Stimulated activated CD8-positive, alpha-beta memory T cell treated with anti-CD3 and anti-CD28 coated beads, Interleukin-2, amount 100 ng/mL, for 48 hours (primary cell): Measurements from ENCODE around the gene GPC6.
"Not testable (repeated sequence)": the region's sequence is repeated elsewhere in the genome, so short reads cannot be mapped to it uniquely, and the experiment has no call there.

Source experiments
- DNase-seq, 2 donors: peaks; one replicate each; pipeline ENCODE4 v3.0.0-alpha.2; 2020; ENCODE audit warnings: low read depth in 2 of 2

GPC6 gene

GRCh38 chr13:93226623-93227279 is at the start of gene GPC6:
Gene GPC6, plus strand, starts transcription at chr13:93226807.
- no peak for DNase-seq

GRCh38 chr13:93180356-93180969 is 46.1 kb upstream of the GPC6 start:
- no peak for DNase-seq

DNA sequence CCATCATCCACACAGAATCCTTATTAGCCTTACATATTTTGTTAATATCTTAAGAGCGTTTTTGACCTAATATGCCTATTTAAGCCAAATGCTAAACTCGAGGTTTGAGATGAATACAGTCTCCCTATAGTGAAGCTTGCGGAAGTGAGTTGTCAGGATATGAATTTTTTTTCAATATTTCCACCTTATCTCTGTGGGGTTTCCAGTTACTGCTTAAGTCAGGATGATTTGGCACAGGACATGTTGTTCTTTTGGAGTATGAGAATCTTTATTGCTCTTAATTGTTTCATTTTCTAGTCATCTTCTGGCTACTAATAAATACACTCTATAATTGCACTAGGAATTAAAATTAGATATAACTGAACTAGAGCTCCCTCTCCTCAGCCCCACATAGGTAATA is 44.2 kb upstream of the GPC6 start:
- no peak for DNase-seq

GRCh38 chr13:93183302-93183701 is 43.3 kb upstream of the GPC6 start:
- no peak for DNase-seq

GRCh38 chr13:93190006-93190405 is 36.6 kb upstream of the GPC6 start:
- no peak for DNase-seq

- no peak for DNase-seq
Measured at GRCh38 chr13:93193682-93194081, 32.9 kb upstream of the GPC6 start.

DNA sequence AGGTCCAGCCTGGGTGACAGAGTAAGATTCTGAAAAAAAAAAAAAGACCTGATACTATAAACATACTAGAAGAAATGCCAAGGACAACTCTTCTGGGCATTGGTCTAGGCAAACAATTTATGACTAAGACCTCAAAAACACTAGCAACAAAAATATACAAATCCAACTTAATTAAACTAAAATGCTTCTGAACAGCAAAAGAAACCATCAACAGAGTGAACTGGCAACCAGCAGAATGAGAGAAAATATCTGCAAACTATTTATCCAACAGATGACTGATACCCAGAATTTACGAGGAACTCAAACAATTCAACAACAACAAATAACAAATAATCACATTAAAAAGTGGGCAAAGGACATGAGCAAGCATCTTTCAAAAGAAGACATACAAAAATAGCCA is 26.8 kb upstream of the GPC6 start:
- DNase-seq, result no peak

- no peak for DNase-seq
Measured at GRCh38 chr13:93200626-93201025, 26.0 kb upstream of the GPC6 start.

DNA sequence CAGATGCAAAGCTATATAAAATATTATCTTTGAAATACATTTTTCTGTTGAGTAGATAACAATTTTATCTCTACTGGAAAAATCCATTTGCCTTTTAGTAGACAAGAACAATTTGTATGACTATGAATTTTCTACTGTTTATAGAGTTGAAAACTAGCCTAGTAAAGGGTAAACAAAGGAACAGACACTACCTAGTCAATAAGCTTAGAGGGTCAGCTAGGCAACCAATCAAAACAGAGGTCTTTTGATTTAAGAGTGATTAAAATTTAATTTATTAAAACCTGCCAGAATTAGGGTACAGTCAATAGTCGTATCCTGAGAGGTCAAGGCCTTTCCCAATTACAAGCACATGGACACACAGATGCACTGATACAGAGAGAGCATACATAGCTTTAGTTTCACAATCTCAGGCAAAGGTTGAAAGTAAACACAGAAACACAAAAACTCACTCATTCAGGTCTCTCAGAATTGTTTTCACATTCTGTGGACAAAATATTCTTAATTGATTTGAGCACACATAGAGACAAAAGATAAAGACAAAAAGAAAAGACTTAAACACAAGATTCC is 24.5 kb upstream of the GPC6 start:
- no peak for DNase-seq

DNA sequence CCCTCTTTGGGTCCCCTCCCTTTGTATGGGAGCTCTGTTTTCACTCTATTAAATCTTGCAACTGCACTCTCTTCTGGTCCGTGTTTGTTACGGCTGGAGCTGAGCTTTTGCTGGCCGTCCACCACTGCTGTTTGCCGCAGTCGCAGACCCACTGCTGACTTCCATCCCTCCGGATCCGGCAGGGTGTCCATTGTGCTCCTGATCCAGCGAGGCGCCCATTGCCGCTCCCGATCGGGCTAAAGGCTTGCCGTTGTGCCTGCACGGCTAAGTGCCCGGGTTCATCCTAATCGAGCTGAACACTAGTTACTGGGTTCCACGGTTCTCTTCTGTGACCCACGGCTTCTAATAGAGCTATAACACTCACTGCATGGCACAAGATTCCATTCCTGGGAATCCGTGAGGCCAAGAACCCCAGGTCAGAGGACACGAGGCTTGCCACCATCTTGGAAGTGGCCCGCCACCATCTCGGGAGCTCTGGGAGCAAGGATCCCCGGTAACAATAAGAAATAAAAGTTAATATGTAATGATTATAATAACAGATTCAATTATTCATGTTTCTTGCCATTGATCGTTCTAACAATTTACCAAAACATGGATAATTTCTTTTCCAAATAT is 19.7 kb upstream of the GPC6 start:
- DNase-seq, result not testable (repeated sequence)

- DNase-seq, result no peak
Measured at GRCh38 chr13:93216122-93216521, 10.5 kb upstream of the GPC6 start.

DNA sequence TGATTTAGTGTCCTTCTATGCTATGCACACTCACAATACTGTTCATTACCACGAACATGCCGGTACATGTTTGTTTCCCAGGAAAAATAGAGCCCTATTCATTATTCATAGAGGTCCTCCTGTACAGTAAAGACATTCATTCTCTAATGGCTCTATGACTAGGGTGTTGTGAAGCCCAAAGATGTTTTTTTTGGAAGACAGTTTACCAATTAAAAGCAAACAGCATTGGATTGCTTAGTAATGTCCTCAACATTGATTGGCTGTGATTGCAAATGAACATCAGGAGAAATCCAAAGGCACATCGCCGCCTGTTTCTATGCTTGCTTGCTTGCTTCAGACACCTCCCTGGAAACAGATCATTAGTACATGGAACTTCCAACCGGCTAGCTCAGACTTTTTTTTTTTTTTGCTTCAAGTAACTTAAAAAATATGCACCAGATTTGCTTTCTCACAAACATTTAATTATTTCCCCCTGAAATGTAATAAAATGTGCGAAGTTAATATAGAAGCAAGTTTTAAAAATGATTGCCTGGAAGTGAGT is 8.8 kb upstream of the GPC6 start:
- DNase-seq, result no peak

GRCh38 chr13:93218583-93218982 is 8.0 kb upstream of the GPC6 start:
- no peak for DNase-seq

DNA sequence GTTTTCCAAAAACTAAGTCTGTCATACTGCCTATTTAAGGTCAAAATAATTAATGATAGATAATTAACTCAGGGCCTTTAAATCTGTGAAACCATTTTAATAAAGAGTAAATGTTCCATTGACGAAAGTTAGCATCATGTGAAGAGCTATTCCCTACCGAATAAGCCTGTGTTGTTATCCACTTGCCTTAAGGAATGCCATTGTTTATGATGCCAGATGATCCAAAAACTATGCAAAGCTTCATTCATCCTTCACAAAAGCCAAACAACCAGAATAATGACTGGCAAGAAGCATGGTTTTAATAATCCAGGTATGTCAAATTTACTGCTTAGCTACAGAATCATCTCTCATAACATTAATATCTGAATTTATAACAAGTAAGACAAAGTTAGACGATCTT is 6.5 kb upstream of the GPC6 start:
- DNase-seq, result no peak

GRCh38 chr13:93222976-93223375 is 3.6 kb upstream of the GPC6 start:
- no peak for DNase-seq

DNA sequence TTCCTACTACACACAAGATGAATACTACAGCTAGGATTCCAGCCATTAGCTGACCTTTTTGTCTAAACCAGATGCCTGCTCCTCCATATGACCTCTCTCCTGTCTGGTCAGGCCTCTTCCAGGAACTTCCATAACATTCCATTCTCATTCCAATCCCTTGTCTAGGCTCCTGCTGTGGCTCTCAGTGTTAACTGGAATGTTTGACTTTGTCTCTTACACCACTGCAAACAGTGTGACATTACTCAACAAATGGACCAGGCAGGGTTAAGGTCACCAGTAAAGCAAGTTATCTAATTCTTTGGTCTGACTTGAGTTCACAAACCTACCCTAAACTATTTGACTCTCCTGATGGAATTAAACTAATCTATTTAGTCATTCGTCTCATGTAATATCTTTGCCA is 2.1 kb upstream of the GPC6 start:
- no peak for DNase-seq

DNA sequence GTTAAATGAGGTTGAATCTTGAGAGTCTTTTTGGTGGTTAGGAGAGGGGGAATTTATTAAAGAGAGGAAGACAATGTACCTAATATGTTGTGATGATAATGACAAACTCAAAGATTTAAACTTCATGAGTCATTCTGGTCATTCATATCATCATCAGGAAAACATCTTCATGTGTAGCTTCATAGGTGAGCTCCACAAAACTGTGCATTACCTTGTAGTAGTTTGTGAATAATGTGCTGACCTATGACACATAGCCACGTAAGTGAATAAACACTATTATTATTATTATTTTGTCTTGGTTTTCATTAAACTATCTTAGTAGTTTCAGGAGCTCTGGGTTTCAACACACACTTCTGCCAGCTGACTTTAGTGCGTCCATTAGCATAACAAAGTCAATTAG is 997 bp upstream of the GPC6 start:
- DNase-seq, result no peak

DNA sequence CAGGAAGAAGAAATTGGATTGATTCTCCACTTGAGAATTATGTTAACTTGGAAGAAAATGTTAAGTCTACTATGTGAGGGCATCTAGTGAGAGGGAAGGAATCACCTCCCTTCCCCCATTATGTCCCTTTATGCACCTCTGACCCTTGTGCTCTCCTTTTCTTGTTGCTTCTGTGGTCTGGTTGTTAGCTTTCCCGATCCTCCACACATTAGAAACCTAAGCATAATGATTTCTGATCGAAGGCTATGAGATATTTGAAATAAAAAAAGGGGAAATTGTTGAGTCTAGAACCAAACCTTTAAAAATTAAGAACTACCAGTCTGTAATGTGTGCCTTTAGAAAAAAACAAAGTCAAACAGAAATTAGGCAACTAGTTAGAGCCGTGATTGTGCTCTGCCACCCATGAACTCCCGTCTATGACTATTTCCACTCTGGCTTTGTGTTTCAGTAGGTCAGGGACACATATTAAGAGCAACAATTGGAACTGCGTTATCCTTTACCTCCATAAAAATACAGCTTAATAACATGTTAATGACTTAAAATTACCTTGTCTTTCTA is 463 bp upstream of the GPC6 start:
- DNase-seq, result no peak

GRCh38 chr13:93227280-93227877 is 772 bp downstream of the GPC6 start:
- no peak for DNase-seq

DNA sequence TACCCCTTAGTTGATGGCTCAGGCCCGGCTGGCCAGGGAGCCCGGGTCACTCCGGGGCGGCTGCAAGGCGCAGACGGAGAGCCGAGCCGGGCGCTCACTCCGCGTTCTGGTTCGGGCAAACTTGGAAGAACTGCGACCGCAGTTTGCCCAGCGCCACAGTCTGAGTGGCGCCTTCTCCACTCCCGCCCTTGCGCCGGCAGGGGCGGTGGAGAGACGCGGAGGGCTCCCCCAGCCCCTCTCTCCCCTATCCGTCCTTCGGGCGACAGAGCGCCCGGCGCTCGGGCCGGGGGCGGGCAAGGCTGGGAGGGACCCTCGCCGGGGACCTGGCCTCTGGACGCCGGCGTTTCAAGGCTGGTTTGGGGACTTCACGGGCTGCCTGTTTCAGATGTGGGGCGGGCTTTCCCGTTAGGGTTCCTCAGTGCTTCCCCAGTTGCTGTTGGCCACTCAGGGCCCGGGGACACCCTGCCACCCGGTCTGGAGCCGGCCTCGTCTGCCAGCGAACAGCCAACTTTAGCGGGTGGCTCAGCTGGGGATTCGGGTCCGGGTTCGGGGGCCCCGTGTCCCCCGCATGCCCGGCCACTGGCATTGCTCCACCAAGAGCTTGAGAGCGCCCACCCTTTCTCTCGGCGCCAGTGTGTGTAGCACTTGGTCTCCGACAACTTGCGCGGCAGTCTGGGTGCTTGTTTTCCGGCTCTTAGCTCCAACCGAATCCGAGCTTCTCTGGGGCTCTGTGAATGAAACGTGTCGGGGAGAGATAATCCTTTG is 1.5 kb downstream of the GPC6 start:
- DNase-seq, result no peak

- no peak for DNase-seq
Measured at GRCh38 chr13:93228643-93228937, 2.0 kb downstream of the GPC6 start.
